Bronchial epithelial cell (primary cell): Measurements from ENCODE around the gene TRAM2. TPM values are rescaled to one million over a fixed set of nuclear protein-coding genes. Genes with fewer than 3 reads are reported as not detected.

Experiments
- DNase-seq: peaks from one replicate; pipeline ENCODE4 v3.0.0-alpha.2; 2010; ENCODE audit warnings: low read depth
- FAIRE-seq: peaks from 2 replicates; lab custom pipeline; 2011; peaks lifted over from hg19 to GRCh38; lab: Jason Lieb, UNC
- H3K27me3 ChIP-seq: 2 replicates; pipeline ENCODE4 v1.5.1; 2011; ENCODE audit warnings: low read length; ENCODE audit not compliant: control insufficient read depth, insufficient read depth
- H3K36me3 ChIP-seq: 2 replicates; pipeline ENCODE4 v1.5.1; 2011; ENCODE audit warnings: low read length; ENCODE audit not compliant: control insufficient read depth, insufficient read depth
- H3K4me3 ChIP-seq: 2 replicates; pipeline ENCODE4 v1.5.1; 2011; ENCODE audit warnings: mild to moderate bottlenecking, low read depth, low read length, control low read depth
- total RNA-seq: library from RNA; depleted of rRNA; stranded (reverse); fragments of >200 nt; gene quantifications from 2 replicates; pipeline ENCODE4 v1.2.1, GENCODE V29; 2014
- TF ChIP-seq, protein P1 (sequence below): IDR thresholded peaks from 2 replicates; pipeline ENCODE4 v1.5.1; 2011; ENCODE audit warnings: mild to moderate bottlenecking, moderate library complexity, low read length, control low read depth, inconsistent platforms; ENCODE audit not compliant: insufficient read depth, severe bottlenecking

Gene TRAM2
- total RNA-seq, 1 donor from 2014 or later = 4.2 TPM

DNA sequence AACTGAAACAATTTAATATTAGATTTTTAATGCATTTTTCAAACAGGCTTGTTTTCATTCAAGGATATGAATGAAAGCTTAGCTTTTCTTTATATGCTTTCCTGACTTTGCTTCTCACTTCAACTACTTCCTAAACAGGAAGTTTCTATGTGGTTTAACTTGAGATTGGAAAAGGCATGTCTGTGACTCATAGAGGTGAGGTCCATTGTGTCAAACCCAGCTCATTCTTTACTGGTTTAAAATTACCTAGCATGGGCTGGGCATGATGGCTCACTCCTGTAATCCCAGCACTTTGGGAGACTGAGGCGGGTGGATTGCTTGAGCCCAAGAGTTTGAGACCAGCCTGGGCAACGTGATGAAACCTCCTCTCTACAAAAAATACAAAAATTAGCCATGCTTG, 122.3 kb downstream of the TRAM2 start:
- DNase-seq (peak; percentile 95), FAIRE-seq (no peak)
- TF ChIP-seq, protein P1, sequence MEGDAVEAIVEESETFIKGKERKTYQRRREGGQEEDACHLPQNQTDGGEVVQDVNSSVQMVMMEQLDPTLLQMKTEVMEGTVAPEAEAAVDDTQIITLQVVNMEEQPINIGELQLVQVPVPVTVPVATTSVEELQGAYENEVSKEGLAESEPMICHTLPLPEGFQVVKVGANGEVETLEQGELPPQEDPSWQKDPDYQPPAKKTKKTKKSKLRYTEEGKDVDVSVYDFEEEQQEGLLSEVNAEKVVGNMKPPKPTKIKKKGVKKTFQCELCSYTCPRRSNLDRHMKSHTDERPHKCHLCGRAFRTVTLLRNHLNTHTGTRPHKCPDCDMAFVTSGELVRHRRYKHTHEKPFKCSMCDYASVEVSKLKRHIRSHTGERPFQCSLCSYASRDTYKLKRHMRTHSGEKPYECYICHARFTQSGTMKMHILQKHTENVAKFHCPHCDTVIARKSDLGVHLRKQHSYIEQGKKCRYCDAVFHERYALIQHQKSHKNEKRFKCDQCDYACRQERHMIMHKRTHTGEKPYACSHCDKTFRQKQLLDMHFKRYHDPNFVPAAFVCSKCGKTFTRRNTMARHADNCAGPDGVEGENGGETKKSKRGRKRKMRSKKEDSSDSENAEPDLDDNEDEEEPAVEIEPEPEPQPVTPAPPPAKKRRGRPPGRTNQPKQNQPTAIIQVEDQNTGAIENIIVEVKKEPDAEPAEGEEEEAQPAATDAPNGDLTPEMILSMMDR = no peak
- H3K27me3 ChIP-seq = no peaks in the 10 kb centered on the region
- no peaks in the 10 kb centered on the region for H3K36me3 ChIP-seq
- H3K4me3 ChIP-seq = no peak overlapping the region

Other genes starting within 250 kb of the TRAM2 start
- gene PAQR8, start 214.9 kb downstream of the TRAM2 start, total RNA-seq = 1.3 and 5.6 TPM in 2 replicates
- 4.5 and 6.6 TPM in 2 replicates for gene EFHC1, start 156.7 kb downstream of the TRAM2 start, total RNA-seq
- gene TMEM14A, start 94.1 kb upstream of the TRAM2 start, total RNA-seq = 20.1 and 22.6 TPM in 2 replicates
- gene GSTA2, start 186.4 kb upstream of the TRAM2 start, total RNA-seq = not detected in 2 replicates
- gene GSTA1, start 226.8 kb upstream of the TRAM2 start, total RNA-seq = 0.26 TPM in 1 of 2 replicates, not detected in the other